HepG2 (cell line): ENCODE measurements around the gene GDF9. TPM values are rescaled to one million over a fixed set of nuclear protein-coding genes. Genes with fewer than 3 reads are reported as not detected.
A peak's percentile ranks its signal among the peaks of the same experiment; 100 is the strongest.

Source experiments
- ATAC-seq: fragments of 200-7000 bp; cut with Tn5 transposase; 3 replicates; pipeline ENCODE4 v1.9.1; 2020; ENCODE audit warnings: mild to moderate bottlenecking, moderate library complexity
- BruUV-seq: library from RNA; stranded (reverse); fragments of 400-500 nt; replicated peaks from 2 replicates; lab custom pipeline; 2021; lab: Mats Ljungman, UMichigan
- CTCF ChIA-PET: fragments of 300-600 bp; formaldehyde crosslinking; extraction: SDS; loops from one replicate; lab custom pipeline; 2021; ENCODE audit warnings: low total read pairs, inconsistent platforms, low intra/inter-chr PET ratio; lab: Yijun Ruan, JAX
- POLR2A ChIA-PET: fragments of 350-600 bp; sonication (Branson Sonifier 250); formaldehyde crosslinking; loops from one replicate; lab custom pipeline; 2020; ENCODE audit warnings: antibody characterized with exemption, inconsistent platforms; lab: Yijun Ruan, JAX
- DNase-seq: peaks from one replicate; pipeline ENCODE4 v3.0.0-alpha.2; 2015; ENCODE audit warnings: low spot score
- FAIRE-seq: peaks from 3 replicates; lab custom pipeline; 2011; peaks lifted over from hg19 to GRCh38; lab: Jason Lieb, UNC
- H2AFZ ChIP-seq: one replicate; pipeline ENCODE4 v1.6.1; 2011; ENCODE audit warnings: low read length, inconsistent platforms
- H3K27ac ChIP-seq: fragments of 300-600 bp; 3 replicates; pipeline ENCODE4 v1.8.0; 2011; ENCODE audit warnings: mixed run types, mild to moderate bottlenecking, mixed read lengths, low read length, inconsistent platforms; ENCODE audit not compliant: insufficient read depth; ENCODE audit errors: extremely low read length
- H3K27me3 ChIP-seq, 2 experiments: fragments of 200-600 bp in 1 of 2; 2 replicates in 1 of 2; 3 replicates in 1 of 2; pipeline versions ENCODE4 v1.6.0 to v1.8.0; 2011; ENCODE audit warnings: low read length in 2 of 2, mild to moderate bottlenecking in 2 of 2, moderate library complexity in 2 of 2, inconsistent platforms in 1 of 2; ENCODE audit not compliant: insufficient read depth in 2 of 2, control insufficient read depth in 1 of 2
- H3K36me3 ChIP-seq, 2 experiments: fragments of 200-600 bp in 1 of 2; replicated peaks in 1 of 2; 2 replicates in 1 of 2; 3 replicates in 1 of 2; pipeline versions ENCODE4 v1.5.1 to v1.8.0; 2011; ENCODE audit warnings: low read length in 2 of 2, inconsistent platforms in 1 of 2; ENCODE audit not compliant: insufficient read depth in 2 of 2, control insufficient read depth in 1 of 2
- H3K4me1 ChIP-seq: 2 replicates; pipeline ENCODE4 v1.5.1; 2012; ENCODE audit warnings: low read length, inconsistent platforms; ENCODE audit not compliant: insufficient read depth
- H3K4me2 ChIP-seq: 2 replicates; pipeline ENCODE4 v1.6.0; 2011; ENCODE audit warnings: low read depth, low read length, inconsistent platforms
- H3K4me3 ChIP-seq, 3 experiments: fragments of 200-600 bp in 1 of 3; sonication (generic), shearing (Covaris generic) in 1 of 3; replicated peaks in 1 of 3; 2 replicates each; pipeline ENCODE4 v1.5.1; 2011 to 2016; ENCODE audit warnings: low read length in 3 of 3, inconsistent platforms in 2 of 3, low read depth in 2 of 3, mild to moderate bottlenecking in 2 of 3, control low read depth in 1 of 3, mixed read lengths in 1 of 3; ENCODE audit not compliant: insufficient read depth in 1 of 3
- H3K79me2 ChIP-seq: one replicate; pipeline ENCODE4 v1.6.1; 2011; ENCODE audit warnings: low read length, inconsistent platforms; ENCODE audit not compliant: insufficient read depth
- H3K9ac ChIP-seq: 2 replicates; pipeline ENCODE4 v1.6.0; 2011; ENCODE audit warnings: mild to moderate bottlenecking, low read depth, low read length, inconsistent platforms; ENCODE audit not compliant: insufficient read depth
- H3K9me3 ChIP-seq: 2 replicates; pipeline ENCODE4 v1.5.1; 2012; ENCODE audit warnings: mild to moderate bottlenecking, low read length
- H4K20me1 ChIP-seq: 2 replicates; pipeline ENCODE4 v1.6.0; 2011; ENCODE audit warnings: inconsistent platforms, mild to moderate bottlenecking, low read length, moderate library complexity; ENCODE audit not compliant: insufficient read depth
- ASH2L ChIP-seq: fragments of 300-600, 200-600 bp; sonication (generic); IDR thresholded peaks from 2 replicates; pipeline ENCODE4 v1.7.0; 2017; ENCODE audit warnings: low read depth, mild to moderate bottlenecking, moderate library complexity, mixed read lengths, low read length; ENCODE audit not compliant: insufficient read length
- KLF11 ChIP-seq: IDR thresholded peaks from 2 replicates; pipeline ENCODE4 v1.6.1; 2016; ENCODE audit warnings: missing compliant biosample characterization
- PAXIP1 ChIP-seq: sonication (generic); formaldehyde crosslinking; conservative IDR thresholded peaks from 2 replicates; pipeline ENCODE4 v1.4.0; 2020; ENCODE audit warnings: mild to moderate bottlenecking, missing genetic modification reagents, moderate library complexity
- PHB2 ChIP-seq: fragments of 450-650 bp; IDR thresholded peaks from 2 replicates; pipeline ENCODE4 v1.6.1; 2018; ENCODE audit not compliant: partially characterized antibody
- SOX13 ChIP-seq, 3 experiments: fragments of 450-650 bp in 1 of 3; sonication (generic) in 1 of 3; formaldehyde crosslinking in 1 of 3; IDR thresholded peaks in 2 of 3; conservative IDR thresholded peaks in 1 of 3; 2 replicates each; pipeline versions ENCODE4 v1.5.0 to v1.6.1; 2016 to 2020; ENCODE audit warnings: antibody characterized with exemption in 1 of 3, mild to moderate bottlenecking in 1 of 3, missing compliant biosample characterization in 1 of 3, missing genetic modification reagents in 1 of 3, moderate library complexity in 1 of 3
- SOX6 ChIP-seq, 2 experiments: fragments of 450-650 bp in 1 of 2; sonication (generic) in 1 of 2; formaldehyde crosslinking in 1 of 2; IDR thresholded peaks; 2 replicates each; pipeline versions ENCODE4 v1.4.0 to v1.6.1; 2017 to 2020; ENCODE audit warnings: antibody characterized with exemption in 1 of 2, mild to moderate bottlenecking in 1 of 2, missing genetic modification reagents in 1 of 2
- ZFP36L2 ChIP-seq: sonication (generic); formaldehyde crosslinking; IDR thresholded peaks from 2 replicates; pipeline ENCODE4 v1.4.0; 2020; ENCODE audit warnings: missing genetic modification reagents
- ZNF180 ChIP-seq: sonication (generic); formaldehyde crosslinking; IDR thresholded peaks from 2 replicates; pipeline ENCODE4 v1.4.0; 2020; ENCODE audit warnings: low read depth, missing genetic modification reagents, borderline replicate concordance
- ZNF280B ChIP-seq: sonication (generic); formaldehyde crosslinking; IDR thresholded peaks from 2 replicates; pipeline ENCODE4 v1.5.0; 2020; ENCODE audit warnings: missing genetic modification reagents, mild to moderate bottlenecking, borderline replicate concordance
- ZNF792 ChIP-seq: IDR thresholded peaks from 2 replicates; pipeline ENCODE4 v1.6.1; 2016
- WGBS: methylation state at CpG from one replicate; pipeline ENCODE4 v1.1.6; 2017; ENCODE audit warnings: low lambda C conversion rate; 5-methylcytosine and 5-hydroxymethylcytosine counted together
- in situ Hi-C: cut with HindIII; loops from 2 replicates; pipeline ENCODE4 v1.10.0; 2017; ENCODE audit warnings: low pct_unique_long_range_greater_than_20kb; ENCODE audit not compliant: extremely low pct_ligation_motif_present
- intact Hi-C: fragments of 100-400 bp; cut with micrococcal nuclease; formaldehyde crosslinking; loops from one replicate; pipeline ENCODE4 v1.10.0; 2022; ENCODE audit not compliant: unreplicated experiment
- polyA plus RNA-seq, 8 experiments: library from polyadenylated mRNA; depleted of rRNA in 3 of 8; stranded (reverse) in 7 of 8; unstranded in 1 of 8; fragments of >200 nt; fragmentation: Illumina TruSeq in 4 of 8; extraction: Trizol in 4 of 8; gene quantifications; 2 replicates each; pipeline versions ENCODE4 v1.2.1 to v1.2.3, GENCODE V29; 2011 to 2016; ENCODE audit warnings: low read depth in 4 of 8, missing spikeins in 1 of 8, mixed read lengths in 1 of 8; ENCODE audit not compliant: insufficient read depth in 1 of 8
- total RNA-seq, 5 experiments: library from RNA; depleted of rRNA; stranded (reverse); fragments of >200 nt; fragmentation: Illumina TruSeq; extraction: Trizol; gene quantifications; 2 replicates each; pipeline ENCODE4 v1.2.3, GENCODE V29; 2016; ENCODE audit warnings: low read depth in 1 of 5
- TF ChIP-seq, protein P1 (sequence below): IDR thresholded peaks from 2 replicates; pipeline ENCODE4 v1.4.0; 2020; ENCODE audit warnings: mild to moderate bottlenecking, missing genetic modification reagents
- TF ChIP-seq, protein P2 (sequence below): IDR thresholded peaks from 2 replicates; pipeline ENCODE4 v1.6.1; 2016; ENCODE audit warnings: missing genetic modification reagents, missing compliant biosample characterization

Gene GDF9
- total and polyA plus RNA-seq, 2 of the 13 experiments (the other 11 are each of a cell fraction or from before 2014, with no cell fraction given): 0.33 to 0.38 TPM

- TF ChIP-seq ZNF280B (CRISPR knock-in tag) (no peak), ZNF792 (CRISPR knock-in tag) (0 out of 2 replicates have a peak, but pooled peaks have one; percentile 26), SOX6 (IDR thresholded peaks at IDR 0.05) (no peak), SOX6 (CRISPR knock-in tag; IDR thresholded peaks at IDR 0.05) (peak; percentile 8; the same call in 1 of the 2 replicates)
- TF ChIP-seq, protein P1, sequence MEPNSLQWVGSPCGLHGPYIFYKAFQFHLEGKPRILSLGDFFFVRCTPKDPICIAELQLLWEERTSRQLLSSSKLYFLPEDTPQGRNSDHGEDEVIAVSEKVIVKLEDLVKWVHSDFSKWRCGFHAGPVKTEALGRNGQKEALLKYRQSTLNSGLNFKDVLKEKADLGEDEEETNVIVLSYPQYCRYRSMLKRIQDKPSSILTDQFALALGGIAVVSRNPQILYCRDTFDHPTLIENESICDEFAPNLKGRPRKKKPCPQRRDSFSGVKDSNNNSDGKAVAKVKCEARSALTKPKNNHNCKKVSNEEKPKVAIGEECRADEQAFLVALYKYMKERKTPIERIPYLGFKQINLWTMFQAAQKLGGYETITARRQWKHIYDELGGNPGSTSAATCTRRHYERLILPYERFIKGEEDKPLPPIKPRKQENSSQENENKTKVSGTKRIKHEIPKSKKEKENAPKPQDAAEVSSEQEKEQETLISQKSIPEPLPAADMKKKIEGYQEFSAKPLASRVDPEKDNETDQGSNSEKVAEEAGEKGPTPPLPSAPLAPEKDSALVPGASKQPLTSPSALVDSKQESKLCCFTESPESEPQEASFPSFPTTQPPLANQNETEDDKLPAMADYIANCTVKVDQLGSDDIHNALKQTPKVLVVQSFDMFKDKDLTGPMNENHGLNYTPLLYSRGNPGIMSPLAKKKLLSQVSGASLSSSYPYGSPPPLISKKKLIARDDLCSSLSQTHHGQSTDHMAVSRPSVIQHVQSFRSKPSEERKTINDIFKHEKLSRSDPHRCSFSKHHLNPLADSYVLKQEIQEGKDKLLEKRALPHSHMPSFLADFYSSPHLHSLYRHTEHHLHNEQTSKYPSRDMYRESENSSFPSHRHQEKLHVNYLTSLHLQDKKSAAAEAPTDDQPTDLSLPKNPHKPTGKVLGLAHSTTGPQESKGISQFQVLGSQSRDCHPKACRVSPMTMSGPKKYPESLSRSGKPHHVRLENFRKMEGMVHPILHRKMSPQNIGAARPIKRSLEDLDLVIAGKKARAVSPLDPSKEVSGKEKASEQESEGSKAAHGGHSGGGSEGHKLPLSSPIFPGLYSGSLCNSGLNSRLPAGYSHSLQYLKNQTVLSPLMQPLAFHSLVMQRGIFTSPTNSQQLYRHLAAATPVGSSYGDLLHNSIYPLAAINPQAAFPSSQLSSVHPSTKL: 0 out of 2 replicates have a peak, but pooled peaks have one; percentile 11
- TF ChIP-seq, protein P2, sequence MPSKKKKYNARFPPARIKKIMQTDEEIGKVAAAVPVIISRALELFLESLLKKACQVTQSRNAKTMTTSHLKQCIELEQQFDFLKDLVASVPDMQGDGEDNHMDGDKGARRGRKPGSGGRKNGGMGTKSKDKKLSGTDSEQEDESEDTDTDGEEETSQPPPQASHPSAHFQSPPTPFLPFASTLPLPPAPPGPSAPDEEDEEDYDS (CRISPR knock-in tag): 0 out of 2 replicates have a peak, but pooled peaks have one; percentile 20
Measured at GRCh38 chr5:132854301-132854700, 12.0 kb downstream of the GDF9 start (continued).

DNA sequence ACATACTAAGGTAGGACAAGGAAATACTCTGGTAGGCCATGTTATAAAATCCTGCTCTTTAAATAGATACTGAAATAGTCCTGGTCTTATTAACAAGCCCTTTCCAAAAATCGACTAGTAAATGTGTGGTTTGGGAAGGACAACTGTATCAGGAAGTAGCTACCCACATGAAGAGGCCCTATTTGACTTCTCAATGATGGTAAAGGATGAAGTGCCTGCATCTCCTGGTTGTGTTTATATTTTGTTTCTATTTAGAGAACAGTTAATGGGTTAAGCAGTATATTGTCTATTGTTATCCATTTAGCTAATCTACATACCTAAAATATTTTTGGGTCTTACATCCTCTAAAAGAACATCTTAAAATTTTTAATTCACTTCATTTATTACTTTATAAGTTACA, 12.5 kb downstream of the GDF9 start:
- no peaks in the 10 kb centered on the region for H3K36me3 ChIP-seq
- ATAC-seq (no peak), FAIRE-seq (no peak), DNase-seq (no peak)
- H4K20me1 ChIP-seq: no peaks in the 10 kb centered on the region
- no peaks in the 10 kb centered on the region for H3K79me2 ChIP-seq
- intact Hi-C loops (no loop called here), in situ Hi-C loops (no loop called here)
- 0 out of 2 replicates have a peak overlapping the region, but pooled peaks have one; percentile 15 for H3K9ac ChIP-seq
- H3K27ac ChIP-seq: peak overlapping the region; percentile 55
- 5% methylated on average over 1 of the region's 1 CpG for WGBS
- H3K4me1 ChIP-seq: peaks cover 64% of the 10 kb centered on the region
- ChIA-PET CTCF (no interaction called here), POLR2A (interaction anchor here (1.0 to 2.8 kb wide), 5 partner anchors 12 to 198 kb away, joined by 3 to 28 read pairs (median 8); partner anchors contain the start of genes GDF9, HSPA4 and UQCRQ)
- H3K27me3 ChIP-seq: no peaks in the 10 kb centered on the region; a peak in 1 of 5 replicates
- H3K9me3 ChIP-seq: no peaks in the 10 kb centered on the region
- H2AFZ ChIP-seq: no peak overlapping the region
- peak overlapping the region; percentile 36; the same call in 1 of the 2 replicates for H3K4me2 ChIP-seq
- H3K4me3 ChIP-seq: no peak overlapping the region; a peak in 1 of 6 replicates
- BruUV-seq: no TSS peak
- TF ChIP-seq ZFP36L2 (CRISPR knock-in tag) (no peak), KLF11 (no peak), PAXIP1 (CRISPR knock-in tag) (0 out of 2 replicates have a peak, but pooled peaks have one; percentile 2), SOX13 (IDR thresholded peaks at IDR 0.05) (no peak), SOX13 (CRISPR knock-in tag; conservative IDR thresholded peaks at IDR 0.05 in 1 of 2, IDR thresholded peaks at IDR 0.05 in 1 of 2) (no peak), ASH2L (peak; percentile 12), ZNF180 (CRISPR knock-in tag) (no peak), PHB2 (no peak)
